ENCODE data around the gene SBF2.

- no peak for TF ChIP-seq POLR2A (IDR thresholded peaks at IDR 0.05)
- TF ChIP-seq, protein P1, sequence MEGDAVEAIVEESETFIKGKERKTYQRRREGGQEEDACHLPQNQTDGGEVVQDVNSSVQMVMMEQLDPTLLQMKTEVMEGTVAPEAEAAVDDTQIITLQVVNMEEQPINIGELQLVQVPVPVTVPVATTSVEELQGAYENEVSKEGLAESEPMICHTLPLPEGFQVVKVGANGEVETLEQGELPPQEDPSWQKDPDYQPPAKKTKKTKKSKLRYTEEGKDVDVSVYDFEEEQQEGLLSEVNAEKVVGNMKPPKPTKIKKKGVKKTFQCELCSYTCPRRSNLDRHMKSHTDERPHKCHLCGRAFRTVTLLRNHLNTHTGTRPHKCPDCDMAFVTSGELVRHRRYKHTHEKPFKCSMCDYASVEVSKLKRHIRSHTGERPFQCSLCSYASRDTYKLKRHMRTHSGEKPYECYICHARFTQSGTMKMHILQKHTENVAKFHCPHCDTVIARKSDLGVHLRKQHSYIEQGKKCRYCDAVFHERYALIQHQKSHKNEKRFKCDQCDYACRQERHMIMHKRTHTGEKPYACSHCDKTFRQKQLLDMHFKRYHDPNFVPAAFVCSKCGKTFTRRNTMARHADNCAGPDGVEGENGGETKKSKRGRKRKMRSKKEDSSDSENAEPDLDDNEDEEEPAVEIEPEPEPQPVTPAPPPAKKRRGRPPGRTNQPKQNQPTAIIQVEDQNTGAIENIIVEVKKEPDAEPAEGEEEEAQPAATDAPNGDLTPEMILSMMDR (IDR thresholded peaks at IDR 0.05), result no peak
These were observed 261.1 kb downstream of the SBF2 start for GRCh38 chr11:10032935-10033334.

All from tibial nerve (tissue), 3 donors.